ENCODE results near the gene MTG1.
"Not testable (repeated sequence)": the region's sequence is repeated elsewhere in the genome, so short reads cannot be mapped to it uniquely, and the experiment has no call there.

Gene MTG1

GRCh38 chr10:133383551-133383950 is 10.4 kb upstream of the MTG1 start:
- ChIA-PET CTCF (interaction anchor here (2.1 kb wide), 1 partner anchor 55 kb away, joined by 5 read pairs; no protein-coding TSS in a partner anchor), POLR2A (no interaction called here)
- TF ChIP-seq, protein P1, sequence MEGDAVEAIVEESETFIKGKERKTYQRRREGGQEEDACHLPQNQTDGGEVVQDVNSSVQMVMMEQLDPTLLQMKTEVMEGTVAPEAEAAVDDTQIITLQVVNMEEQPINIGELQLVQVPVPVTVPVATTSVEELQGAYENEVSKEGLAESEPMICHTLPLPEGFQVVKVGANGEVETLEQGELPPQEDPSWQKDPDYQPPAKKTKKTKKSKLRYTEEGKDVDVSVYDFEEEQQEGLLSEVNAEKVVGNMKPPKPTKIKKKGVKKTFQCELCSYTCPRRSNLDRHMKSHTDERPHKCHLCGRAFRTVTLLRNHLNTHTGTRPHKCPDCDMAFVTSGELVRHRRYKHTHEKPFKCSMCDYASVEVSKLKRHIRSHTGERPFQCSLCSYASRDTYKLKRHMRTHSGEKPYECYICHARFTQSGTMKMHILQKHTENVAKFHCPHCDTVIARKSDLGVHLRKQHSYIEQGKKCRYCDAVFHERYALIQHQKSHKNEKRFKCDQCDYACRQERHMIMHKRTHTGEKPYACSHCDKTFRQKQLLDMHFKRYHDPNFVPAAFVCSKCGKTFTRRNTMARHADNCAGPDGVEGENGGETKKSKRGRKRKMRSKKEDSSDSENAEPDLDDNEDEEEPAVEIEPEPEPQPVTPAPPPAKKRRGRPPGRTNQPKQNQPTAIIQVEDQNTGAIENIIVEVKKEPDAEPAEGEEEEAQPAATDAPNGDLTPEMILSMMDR (IDR thresholded peaks at IDR 0.05; ENCODE audit: control extremely low read depth, extremely low read depth, low read depth, missing control alignments) = no peak
- no peak for DNase-seq (ENCODE audit: extremely low spot score)

GRCh38 chr10:133384071-133384470 is 9.9 kb upstream of the MTG1 start:
- ChIA-PET CTCF (interaction anchor here (2.1 kb wide), 1 partner anchor 55 kb away, joined by 5 read pairs; no protein-coding TSS in a partner anchor), POLR2A (no interaction called here)
- DNase-seq (ENCODE audit: extremely low spot score) = no peak
- TF ChIP-seq, protein P1 (IDR thresholded peaks at IDR 0.05; ENCODE audit: control extremely low read depth, extremely low read depth, low read depth, missing control alignments) = no peak

GRCh38 chr10:133385214-133385613 is 8.7 kb upstream of the MTG1 start:
- CTCF ChIA-PET = interaction anchor here (1.2 kb wide), 1 partner anchor 26 kb away, joined by 4 read pairs; no protein-coding TSS in a partner anchor
- no peak for DNase-seq (ENCODE audit: extremely low spot score)
- TF ChIP-seq, protein P1 (IDR thresholded peaks at IDR 0.05; ENCODE audit: control extremely low read depth, extremely low read depth, low read depth, missing control alignments) = no peak
- POLR2A ChIA-PET = no interaction called here

GRCh38 chr10:133386951-133387350 is 7.0 kb upstream of the MTG1 start:
- CTCF ChIA-PET; DNase-seq (ENCODE audit: extremely low spot score); POLR2A ChIA-PET: not testable (repeated sequence)

- ChIA-PET CTCF (interaction anchor here (0.9 to 2.5 kb wide), 5 partner anchors 11 to 58 kb away, joined by 3 to 12 read pairs (median 4); partner anchors contain the start of genes ECHS1 and PAOX), POLR2A (no interaction called here)
- no peak for DNase-seq (ENCODE audit: extremely low spot score)
- TF ChIP-seq, protein P1 (IDR thresholded peaks at IDR 0.05; ENCODE audit: control extremely low read depth, extremely low read depth, low read depth, missing control alignments) = no peak
Observed at GRCh38 chr10:133388236-133388972, 5.6 kb upstream of the MTG1 start.

DNA sequence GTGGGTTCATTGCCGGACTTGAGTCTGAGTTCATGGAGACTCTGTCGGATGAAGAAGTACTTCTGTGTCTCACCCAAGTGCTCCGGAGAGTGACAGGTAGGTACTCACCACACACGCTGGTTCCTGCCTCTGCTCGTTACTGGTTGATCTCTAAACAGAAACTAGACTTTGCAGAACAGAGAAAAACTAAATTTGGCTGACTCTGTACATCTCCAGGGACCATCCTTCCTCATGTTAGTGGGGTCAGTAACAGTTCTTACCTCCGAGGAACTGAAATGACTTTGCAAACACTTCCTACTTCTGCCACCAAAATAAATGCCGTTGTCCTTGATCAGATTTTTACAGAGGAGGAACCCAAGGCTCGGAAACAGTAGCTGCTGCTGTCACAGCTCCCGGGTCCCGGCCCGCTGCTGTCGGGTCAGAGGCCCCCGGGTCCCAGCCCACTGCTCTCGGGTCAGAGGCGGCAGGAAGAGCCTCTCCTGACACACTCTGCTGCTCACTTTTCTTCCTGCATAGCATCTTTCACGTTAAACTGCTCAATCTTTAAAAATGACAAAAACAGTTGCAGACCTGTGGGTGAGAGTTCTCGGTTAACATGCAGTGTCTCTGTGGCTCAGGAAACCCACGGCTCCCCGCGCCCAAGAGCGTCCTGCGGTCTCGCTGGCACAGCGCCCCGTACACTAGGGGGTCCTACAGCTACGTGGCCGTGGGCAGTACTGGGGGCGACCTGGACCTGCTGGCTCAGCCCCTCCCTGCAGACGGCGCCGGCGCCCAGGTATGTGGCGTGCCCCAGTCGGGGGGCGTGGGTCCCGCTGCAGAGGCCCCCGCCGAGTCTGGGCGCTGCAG is 4.8 kb upstream of the MTG1 start:
- peak; percentile 87 for DNase-seq (ENCODE audit: extremely low spot score)
- ChIA-PET POLR2A (interaction anchor here (0.6 kb wide), 1 partner anchor 20 kb away, joined by 4 read pairs; no protein-coding TSS in a partner anchor), CTCF (interaction anchor here (0.9 to 2.5 kb wide), 5 partner anchors 11 to 74 kb away, joined by 4 to 12 read pairs (median 4); partner anchors contain the start of genes ECHS1 and PAOX)
- TF ChIP-seq, protein P1 (IDR thresholded peaks at IDR 0.05; ENCODE audit: control extremely low read depth, extremely low read depth, low read depth, missing control alignments) = peak; percentile 6

Measured in GM10248 (cell line).